Raji (cell line): ENCODE measurements around the gene SPCS1.

ENCODE experiments used
- POLR2A ChIP-seq: IDR thresholded peaks from 2 replicates; pipeline ENCODE4 v1.6.1; 2011; ENCODE audit warnings: low read depth, low read length, control low read depth; ENCODE audit not compliant: insufficient read depth

SPCS1 gene

DNA sequence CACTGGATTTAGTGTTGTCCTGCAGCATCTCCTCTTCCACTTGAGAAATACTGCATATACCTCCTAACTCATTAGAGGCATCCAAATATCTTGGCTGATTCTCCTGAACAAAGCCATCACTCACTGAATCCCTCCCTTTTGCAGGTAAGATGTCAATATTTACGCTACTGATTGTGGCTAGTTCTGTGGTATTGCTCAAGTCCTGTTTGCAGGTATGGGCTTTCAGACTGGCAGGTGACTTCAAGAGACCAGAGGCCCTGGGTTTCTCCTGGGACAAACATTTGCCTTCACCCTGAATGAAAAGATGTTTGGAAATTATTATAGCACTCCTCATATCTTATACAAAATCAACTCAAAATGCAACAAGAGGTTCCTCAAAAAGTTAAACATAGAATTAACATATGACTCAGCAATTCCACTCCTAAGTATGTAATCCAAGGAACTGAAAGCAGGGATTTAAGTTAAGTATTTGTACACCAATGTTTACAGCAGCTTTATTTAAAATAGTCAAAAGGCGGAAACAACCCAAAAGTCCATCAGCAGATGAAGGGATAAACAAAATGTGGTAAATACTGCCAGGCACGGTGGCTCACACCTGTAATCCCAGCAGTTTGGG is 46.2 kb downstream of the SPCS1 start:
- no peak for TF ChIP-seq POLR2A

DNA sequence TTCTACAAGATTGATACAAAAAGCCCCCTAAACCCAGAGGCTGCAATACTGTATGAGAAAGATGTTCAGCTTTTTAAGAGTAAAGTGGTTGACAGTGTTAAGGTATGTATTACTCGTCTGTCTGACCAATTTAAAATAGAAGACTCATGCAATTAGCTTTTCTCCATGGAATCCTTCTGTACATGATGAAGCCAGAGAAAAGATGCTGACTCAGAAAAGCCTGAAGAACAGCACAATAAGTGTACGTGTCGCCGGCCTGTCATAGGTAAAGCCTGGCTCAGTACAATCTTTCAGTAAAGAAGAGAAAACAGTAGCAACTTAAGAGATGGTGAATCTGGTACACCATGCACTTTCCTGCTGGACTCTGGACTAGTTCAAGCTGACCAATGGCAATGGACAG is 48.5 kb downstream of the SPCS1 start:
- TF ChIP-seq POLR2A = no peak

DNA sequence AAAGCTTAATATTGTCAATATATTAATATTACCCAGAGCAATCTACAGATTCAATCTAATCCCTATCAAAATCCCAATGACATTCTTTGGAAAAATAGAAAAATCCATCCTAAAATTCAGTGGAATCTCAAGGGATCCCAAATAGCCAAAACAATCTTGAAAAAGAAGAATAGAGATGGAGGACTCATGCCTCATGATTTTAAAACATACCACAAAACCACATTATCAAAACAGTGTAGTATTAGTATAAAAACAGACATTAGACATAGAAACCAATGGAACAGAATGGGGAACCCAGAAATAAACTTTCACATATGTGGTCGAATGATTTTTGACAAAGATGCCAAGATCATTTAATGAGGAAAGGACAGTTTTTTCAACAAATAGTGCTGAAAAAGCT is 50.2 kb downstream of the SPCS1 start:
- no peak for TF ChIP-seq POLR2A
